Mucosa of descending colon (tissue), 3 donors: ENCODE measurements around the gene ARHGAP5. TPM values are rescaled to one million over a fixed set of nuclear protein-coding genes. Genes with fewer than 3 reads are reported as not detected.

ENCODE experiments used
- ATAC-seq: fragments of 200-7000 bp; cut with Tn5 transposase; one replicate; pipeline ENCODE4 v1.9.1; 2020; ENCODE audit warnings: mild to moderate bottlenecking, moderate library complexity
- DNase-seq, 3 donors: peaks; one replicate each; pipeline ENCODE4 v3.0.0-alpha.2; 2020
- H3K36me3 ChIP-seq: fragments of 200-600 bp; one replicate; pipeline ENCODE4 v1.8.0; 2021; ENCODE audit warnings: low read depth, mild to moderate bottlenecking
- H3K4me1 ChIP-seq: fragments of 200-600 bp; one replicate; pipeline ENCODE4 v1.8.0; 2021; ENCODE audit warnings: low read depth, mild to moderate bottlenecking
- H3K4me3 ChIP-seq: fragments of 200-600 bp; one replicate; pipeline ENCODE4 v1.8.0; 2021; ENCODE audit warnings: mild to moderate bottlenecking
- H3K9me3 ChIP-seq: fragments of 200-600 bp; one replicate; pipeline ENCODE4 v1.8.0; 2021; ENCODE audit warnings: mild to moderate bottlenecking
- CTCF ChIP-seq: fragments of 200-600 bp; IDR thresholded peaks from one replicate; pipeline ENCODE4 v1.8.0; 2022; ENCODE audit warnings: antibody characterized with exemption, mild to moderate bottlenecking
- intact Hi-C, 2 donors: fragments of 100-400 bp; cut with DNase I in 1 of 2; cut with micrococcal nuclease in 1 of 2; formaldehyde crosslinking; loops; one replicate each; pipeline versions ENCODE4 v1.11.0 to v1.11.1; 2022; cut with DNase I, micrococcal nuclease
- total RNA-seq, 3 donors: library from RNA; stranded (reverse); fragmentation: NEBNext Ultra II Directional in 2 of 3; extraction: Animal tissue kit (Norgen Biotek cat#: 25700) in 2 of 3; gene quantifications; one replicate each; pipeline versions ENCODE4 v1.2.1 to v1.2.4, GENCODE V29; 2021 to 2023
- donor health status: DM: no; HTN: no; CAD: no; lungs with moderate emphysema.
- donor health status: DM: no; HTN: no; CAD: no.
- donor health status: DM: no; HTN: yes; CAD: no.

The ARHGAP5 gene
- total RNA-seq, 3 donors from 2014 or later = 94.7 to 203 (median 106) TPM

DNA sequence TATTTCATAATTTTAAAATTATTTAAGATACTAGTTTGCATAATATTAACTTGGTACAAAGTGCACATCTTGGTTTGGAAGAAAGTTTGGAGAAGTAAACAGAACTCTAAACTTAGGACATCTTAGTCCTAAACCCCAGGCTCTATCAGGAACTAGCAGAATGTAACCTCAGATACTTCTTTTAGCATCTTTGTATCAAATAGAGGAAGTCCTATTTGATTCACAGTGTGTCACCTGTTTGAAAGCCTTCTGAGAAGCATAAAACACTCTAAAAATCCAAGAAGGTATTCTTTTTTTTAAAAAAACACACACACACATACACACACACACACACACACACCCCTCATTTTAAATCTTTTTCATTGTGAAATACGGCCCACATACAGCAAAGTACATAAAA is 112.7 kb downstream of the ARHGAP5 start:
- intact Hi-C loops = no loop called here
- TF ChIP-seq CTCF = no peak
- H3K9me3 ChIP-seq = peaks cover 6% of the 10 kb centered on the region
- H3K4me1 ChIP-seq = no peaks in the 10 kb centered on the region
- ATAC-seq = no peak
- no peaks in the 10 kb centered on the region for H3K36me3 ChIP-seq
- no peak overlapping the region for H3K4me3 ChIP-seq
- no peak for DNase-seq

DNA sequence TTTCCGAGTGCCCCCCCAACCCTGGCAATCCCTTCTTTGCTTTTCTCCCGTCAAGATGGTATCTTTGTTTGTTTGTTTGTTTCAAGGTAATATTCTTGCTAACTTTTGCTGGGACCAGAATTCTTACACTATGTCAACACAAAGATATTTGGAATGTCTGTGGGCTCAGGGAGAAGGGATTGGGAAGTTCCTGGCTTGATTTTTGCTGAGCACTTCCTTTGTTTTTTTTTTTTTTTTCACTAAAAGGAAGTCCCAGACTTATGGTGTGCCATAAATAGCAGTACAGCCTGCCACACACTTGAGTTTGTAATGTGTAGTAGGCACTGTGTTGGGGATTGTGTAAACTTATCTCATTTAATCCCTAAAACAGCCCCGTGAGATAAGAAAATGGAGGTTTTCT is 113.6 kb downstream of the ARHGAP5 start:
- Histone ChIP-seq H3K36me3 (no peaks in the 10 kb centered on the region), H3K4me3 (no peak overlapping the region), H3K4me1 (no peaks in the 10 kb centered on the region), H3K9me3 (no peaks in the 10 kb centered on the region)
- intact Hi-C loops = no loop called here
- DNase-seq (no peak), ATAC-seq (peak; percentile 75)
- TF ChIP-seq CTCF = no peak

GRCh38 chr14:32192712-32193373 is 115.7 kb downstream of the ARHGAP5 start:
- no peak for TF ChIP-seq CTCF
- intact Hi-C loops = no loop called here
- DNase-seq (no peak), ATAC-seq (no peak)
- Histone ChIP-seq H3K9me3 (no peaks in the 10 kb centered on the region), H3K4me3 (no peak overlapping the region), H3K4me1 (no peaks in the 10 kb centered on the region), H3K36me3 (no peaks in the 10 kb centered on the region)

- intact Hi-C loops = no loop called here
- no peaks in the 10 kb centered on the region for H3K4me1 ChIP-seq
- no peak for DNase-seq
- ATAC-seq = no peak
- H3K9me3 ChIP-seq = no peaks in the 10 kb centered on the region
- TF ChIP-seq CTCF = no peak
- no peaks in the 10 kb centered on the region for H3K36me3 ChIP-seq
- H3K4me3 ChIP-seq = no peak overlapping the region
These were observed 116.4 kb downstream of the ARHGAP5 start for GRCh38 chr14:32193532-32193931.

- Histone ChIP-seq H3K4me3 (no peak overlapping the region), H3K36me3 (no peaks in the 10 kb centered on the region), H3K9me3 (no peaks in the 10 kb centered on the region), H3K4me1 (no peaks in the 10 kb centered on the region)
- DNase-seq = no peak
- no peak for ATAC-seq
- intact Hi-C loops = no loop called here
- TF ChIP-seq CTCF = no peak
These were observed 118.5 kb downstream of the ARHGAP5 start for GRCh38 chr14:32195636-32196035.

GRCh38 chr14:32197919-32198318 is 120.8 kb downstream of the ARHGAP5 start:
- Histone ChIP-seq H3K4me3 (no peak overlapping the region), H3K9me3 (no peaks in the 10 kb centered on the region), H3K4me1 (peaks cover 7% of the 10 kb centered on the region), H3K36me3 (no peaks in the 10 kb centered on the region)
- intact Hi-C loops = no loop called here
- no peak for TF ChIP-seq CTCF
- no peak for DNase-seq
- ATAC-seq = no peak
